ENCODE data around the gene BTN2A1. TPM values are rescaled to one million over a fixed set of nuclear protein-coding genes. Genes with fewer than 3 reads are reported as not detected.

The BTN2A1 gene
- total and polyA plus RNA-seq, 2 of the 13 experiments (the other 11 are each of a cell fraction or from before 2014, with no cell fraction given): 16.4 to 30.4 TPM

- TF ChIP-seq GMEB1 (CRISPR knock-in tag; IDR thresholded peaks at IDR 0.05; ENCODE audit: borderline replicate concordance): no peak
- TF ChIP-seq ZGPAT (CRISPR knock-in tag; IDR thresholded peaks at IDR 0.05): 0 out of 2 replicates have a peak, but pooled peaks have one; percentile 23
- TF ChIP-seq KMT2A (CRISPR knock-in tag; IDR thresholded peaks at IDR 0.05): 0 out of 2 replicates have a peak, but pooled peaks have one; percentile 17
- no peak for TF ChIP-seq HOXA5 (CRISPR knock-in tag; IDR thresholded peaks at IDR 0.05)
- 0 out of 2 replicates have a peak, but pooled peaks have one; percentile 28 for TF ChIP-seq DNMT1 (CRISPR knock-in tag; IDR thresholded peaks at IDR 0.05)
- no peak for TF ChIP-seq TRAFD1 (CRISPR knock-in tag; IDR thresholded peaks at IDR 0.05; ENCODE audit: borderline replicate concordance)
- no peak for TF ChIP-seq STAG1 (CRISPR knock-in tag; IDR thresholded peaks at IDR 0.05)
- peak; percentile 81; the same call in 1 of the 2 replicates for TF ChIP-seq MTA1 (CRISPR knock-in tag; IDR thresholded peaks at IDR 0.05; ENCODE audit: borderline replicate concordance)
- no peak for TF ChIP-seq ZNF136 (CRISPR knock-in tag; IDR thresholded peaks at IDR 0.05; ENCODE audit: low read depth)
- TF ChIP-seq ZNF768 (CRISPR knock-in tag; IDR thresholded peaks at IDR 0.05): peak; percentile 53; the same call in 1 of the 2 replicates
- TF ChIP-seq ZBTB4 (CRISPR knock-in tag; IDR thresholded peaks at IDR 0.05; ENCODE audit: borderline replicate concordance): 0 out of 2 replicates have a peak, but pooled peaks have one; percentile 50
- TF ChIP-seq KDM1A (CRISPR knock-in tag; IDR thresholded peaks at IDR 0.05): no peak
- no peak for TF ChIP-seq ZNF629 (CRISPR knock-in tag; conservative IDR thresholded peaks at IDR 0.05)
- TF ChIP-seq ZNF451 (CRISPR knock-in tag; IDR thresholded peaks at IDR 0.05): 0 out of 2 replicates have a peak, but pooled peaks have one; percentile 44
- TF ChIP-seq ZNF746 (CRISPR knock-in tag; IDR thresholded peaks at IDR 0.05): 0 out of 2 replicates have a peak, but pooled peaks have one; percentile 31
Observed at GRCh38 chr6:26501482-26501986, 43.8 kb downstream of the BTN2A1 start (continued).
